Activated naive CD4-positive, alpha-beta T cell treated with anti-CD3 and anti-CD28 coated beads for 36 hours (primary cell): ENCODE results near the gene LRRC73. TPM values are rescaled to one million over a fixed set of nuclear protein-coding genes. Genes with fewer than 3 reads are reported as not detected.
"Not testable (repeated sequence)": the region's sequence is repeated elsewhere in the genome, so short reads cannot be mapped to it uniquely, and the experiment has no call there.

Experiments used
- CTCF ChIA-PET: fragments of 350-600 bp; sonication (Branson Sonifier 250); formaldehyde crosslinking; loops from one replicate; lab custom pipeline; 2021; ENCODE audit warnings: antibody characterized with exemption; lab: Charles Lee
- DNase-seq: peaks from one replicate; pipeline ENCODE4 v3.0.0-alpha.2; 2020
- H3K27ac Mint-ChIP-seq: one replicate; pipeline ENCODE4 v1.8.0; 2021; ENCODE audit warnings: mild to moderate bottlenecking, mixed read lengths
- H3K27me3 Mint-ChIP-seq: one replicate; pipeline ENCODE4 v1.8.0; 2021; ENCODE audit warnings: low read depth, mixed read lengths
- H3K36me3 Mint-ChIP-seq: one replicate; pipeline ENCODE4 v1.8.0; 2021; ENCODE audit warnings: low read depth, mixed read lengths
- H3K4me1 Mint-ChIP-seq: one replicate; pipeline ENCODE4 v1.8.0; 2021; ENCODE audit warnings: low read depth, mixed read lengths
- H3K4me3 Mint-ChIP-seq: one replicate; pipeline ENCODE4 v1.8.0; 2021; ENCODE audit warnings: mild to moderate bottlenecking, moderate library complexity, mixed read lengths
- H3K9me3 Mint-ChIP-seq: one replicate; pipeline ENCODE4 v1.8.0; 2021; ENCODE audit warnings: mixed read lengths
- intact Hi-C: fragments of 100-400 bp; cut with micrococcal nuclease; formaldehyde crosslinking; loops from one replicate; pipeline ENCODE4 v1.15.1; 2023
- total RNA-seq, 2 experiments: library from RNA; stranded (reverse); gene quantifications; one replicate each; pipeline ENCODE4 v1.2.3, GENCODE V29; 2021

LRRC73 gene
- total RNA-seq, 2 experiments from 2014 or later: 0.10 to 0.17 TPM

DNA sequence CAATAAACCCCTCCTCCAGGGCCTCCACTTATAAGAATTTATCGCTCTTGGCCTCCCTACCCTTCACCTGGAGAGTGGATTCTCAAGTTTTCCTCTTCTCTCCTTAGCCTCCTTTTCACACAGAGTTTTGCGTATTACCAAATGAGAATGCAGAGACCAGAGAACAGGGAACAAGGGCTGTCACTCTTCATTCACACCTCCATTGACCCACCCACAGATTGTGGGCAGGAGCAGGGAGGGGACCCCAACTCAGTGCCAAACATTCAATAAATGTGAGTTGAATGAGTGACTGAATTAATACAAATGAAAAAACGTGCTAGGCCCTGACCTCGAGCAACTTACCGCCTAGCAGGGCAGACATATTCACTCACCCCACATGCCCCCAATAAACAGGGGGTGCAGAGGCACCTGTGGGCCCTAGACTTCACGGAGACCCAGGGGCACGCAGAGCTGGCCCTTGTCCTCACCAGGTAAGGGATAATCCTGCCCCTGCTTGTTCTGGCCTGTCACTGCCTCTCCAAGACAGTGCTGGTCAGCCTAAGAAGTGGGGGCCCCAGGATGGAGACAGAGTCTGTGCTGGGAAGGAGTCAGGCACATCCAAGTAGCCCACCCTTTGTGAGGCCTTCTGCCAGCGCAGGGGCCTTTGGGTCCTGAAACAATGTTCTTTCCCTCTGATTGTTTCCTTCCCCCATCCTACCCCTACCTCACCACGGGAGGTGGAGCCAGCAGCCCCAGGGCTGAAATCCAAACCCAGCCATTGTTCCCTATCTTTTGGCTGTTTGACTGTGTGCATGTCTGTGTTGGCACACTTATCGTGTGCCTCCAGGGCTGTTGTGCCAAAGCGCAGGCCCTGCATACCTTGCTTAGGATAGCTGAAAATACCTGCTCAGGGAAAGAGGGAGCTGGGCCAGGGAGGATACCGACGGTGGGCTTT, 41.1 kb downstream of the LRRC73 start:
- Mint-ChIP-seq H3K27me3 (peaks cover 2% of the 10 kb centered on the region), H3K4me1 (no peaks in the 10 kb centered on the region), H3K4me3 (no peak overlapping the region), H3K36me3 (no peaks in the 10 kb centered on the region), H3K9me3 (no peaks in the 10 kb centered on the region), H3K27ac (no peak overlapping the region)
- intact Hi-C loops: no loop called here
- no peak for DNase-seq
- CTCF ChIA-PET: interaction anchor here (1.0 kb wide), 1 partner anchor 12 kb away, joined by 3 read pairs; no protein-coding TSS in a partner anchor

DNA sequence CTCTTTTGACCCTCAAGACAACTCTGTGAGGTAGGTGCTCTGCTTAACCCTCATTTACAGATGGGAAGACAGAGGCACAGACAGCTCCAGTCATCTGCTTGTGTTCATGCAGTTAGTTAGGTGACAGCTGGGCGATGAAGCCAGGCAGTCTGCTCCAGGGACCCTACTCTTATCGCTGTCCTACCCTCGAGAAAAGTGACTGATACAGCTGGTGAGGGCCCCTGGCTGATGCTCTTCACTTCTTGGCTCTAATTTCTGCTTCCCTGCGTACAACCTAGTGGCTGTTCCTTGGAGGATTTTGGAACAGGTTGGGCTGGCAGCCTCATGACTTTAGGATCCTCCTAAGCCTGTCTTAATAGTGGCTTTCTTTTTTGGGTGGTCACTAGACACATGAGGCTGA, 41.9 kb downstream of the LRRC73 start:
- H3K27ac Mint-ChIP-seq: no peak overlapping the region
- H3K9me3 Mint-ChIP-seq: no peaks in the 10 kb centered on the region
- H3K4me1 Mint-ChIP-seq: no peaks in the 10 kb centered on the region
- no peaks in the 10 kb centered on the region for H3K36me3 Mint-ChIP-seq
- DNase-seq: no peak
- H3K4me3 Mint-ChIP-seq: no peak overlapping the region
- CTCF ChIA-PET: no interaction called here
- intact Hi-C loops: no loop called here
- H3K27me3 Mint-ChIP-seq: peaks cover 4% of the 10 kb centered on the region

DNA sequence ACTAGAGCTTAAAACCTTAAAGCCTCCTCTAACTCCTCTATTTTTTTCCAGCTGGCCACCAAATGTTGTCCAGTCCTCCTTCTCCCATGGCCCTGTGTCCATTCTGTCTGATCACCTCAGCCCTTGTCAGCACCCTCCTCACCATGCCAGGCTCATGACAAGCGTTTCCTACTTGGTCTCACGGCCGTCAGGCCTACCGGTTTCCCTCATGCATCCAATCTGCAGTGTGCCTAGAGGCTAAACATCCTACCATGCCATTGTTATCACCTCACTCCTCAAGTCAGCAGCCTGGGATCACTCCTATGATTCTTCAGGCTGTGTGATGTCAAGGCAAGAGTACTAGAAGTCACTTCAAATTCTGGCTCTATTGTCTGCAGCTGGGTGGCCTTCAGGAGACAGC, 42.4 kb downstream of the LRRC73 start:
- H3K27ac Mint-ChIP-seq: no peak overlapping the region
- H3K9me3 Mint-ChIP-seq: no peaks in the 10 kb centered on the region
- no peak overlapping the region for H3K4me3 Mint-ChIP-seq
- CTCF ChIA-PET: no interaction called here
- DNase-seq: no peak
- H3K36me3 Mint-ChIP-seq: no peaks in the 10 kb centered on the region
- intact Hi-C loops: no loop called here
- peaks cover 7% of the 10 kb centered on the region for H3K27me3 Mint-ChIP-seq
- no peaks in the 10 kb centered on the region for H3K4me1 Mint-ChIP-seq

DNA sequence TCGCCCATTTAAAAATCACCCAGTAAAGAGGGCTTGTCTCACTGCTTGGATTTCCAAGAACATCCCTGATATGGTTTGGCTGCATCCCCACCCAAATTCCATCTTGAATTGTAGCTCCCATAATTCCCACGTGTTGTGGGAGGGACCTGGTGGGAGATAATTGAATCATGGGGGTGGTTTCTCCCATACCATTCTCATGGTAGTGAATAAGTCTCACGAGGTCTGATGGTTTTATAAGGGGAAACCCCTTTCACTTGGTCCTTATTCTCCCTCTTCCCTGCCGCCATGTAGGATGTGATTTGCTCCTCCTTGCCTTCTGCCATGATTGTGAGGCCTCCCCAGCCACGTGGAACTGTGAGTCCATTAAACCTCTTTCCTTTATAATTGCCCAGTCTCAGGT, 42.9 kb downstream of the LRRC73 start:
- H3K4me1 Mint-ChIP-seq, H3K4me3 Mint-ChIP-seq, H3K27ac Mint-ChIP-seq, H3K27me3 Mint-ChIP-seq, CTCF ChIA-PET, H3K9me3 Mint-ChIP-seq, DNase-seq, H3K36me3 Mint-ChIP-seq, intact Hi-C loops: not testable (repeated sequence)

DNA sequence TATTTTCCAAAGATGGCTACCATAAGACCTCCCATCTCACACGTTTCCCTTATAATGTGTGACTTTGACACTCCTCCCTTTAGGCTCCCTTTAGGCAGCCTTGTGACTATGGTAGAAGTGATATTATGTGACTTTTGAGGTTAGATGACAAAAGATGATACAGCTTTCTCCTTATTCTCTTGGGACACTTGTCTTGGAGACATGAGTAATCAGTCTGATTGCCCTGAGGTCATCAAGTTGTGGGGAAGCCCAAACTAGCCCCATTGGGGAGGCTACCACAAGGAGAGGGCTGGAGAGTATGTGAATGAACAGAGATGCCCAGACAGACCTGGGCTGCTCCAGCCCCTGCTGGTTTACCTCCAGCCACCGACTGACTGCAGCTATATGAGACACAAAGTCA, 44.2 kb downstream of the LRRC73 start:
- Mint-ChIP-seq H3K36me3 (no peaks in the 10 kb centered on the region), H3K27ac (no peak overlapping the region), H3K9me3 (no peaks in the 10 kb centered on the region), H3K4me1 (no peaks in the 10 kb centered on the region), H3K27me3 (peaks cover 14% of the 10 kb centered on the region), H3K4me3 (no peak overlapping the region)
- no peak for DNase-seq
- intact Hi-C loops: no loop called here
- CTCF ChIA-PET: no interaction called here

DNA sequence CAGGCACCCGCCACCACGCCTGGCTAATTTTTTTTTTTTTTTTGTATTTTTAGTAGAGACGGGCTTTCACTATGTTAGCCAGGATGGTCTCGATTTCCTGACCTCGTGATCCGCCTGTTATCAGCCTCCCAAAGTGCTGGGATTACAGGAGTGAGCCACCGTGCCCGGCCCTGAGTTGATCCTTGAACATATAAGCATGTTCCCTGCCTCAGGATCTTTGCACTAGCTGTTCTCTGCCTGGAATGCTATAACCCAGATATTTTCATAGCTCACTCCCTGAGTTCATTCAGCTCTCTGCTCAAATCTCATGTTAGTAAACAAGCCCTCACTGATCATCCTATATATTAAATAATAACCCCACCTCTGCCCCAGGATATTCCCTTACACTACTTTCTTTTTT, 45.8 kb downstream of the LRRC73 start:
- CTCF ChIA-PET: interaction anchor here (0.5 kb wide), 1 partner anchor 90 kb away, joined by 3 read pairs; no protein-coding TSS in a partner anchor
- H3K36me3 Mint-ChIP-seq: no peaks in the 10 kb centered on the region
- peaks cover 14% of the 10 kb centered on the region for H3K27me3 Mint-ChIP-seq
- no peaks in the 10 kb centered on the region for H3K4me1 Mint-ChIP-seq
- H3K27ac Mint-ChIP-seq: no peak overlapping the region
- intact Hi-C loops: no loop called here
- no peaks in the 10 kb centered on the region for H3K9me3 Mint-ChIP-seq
- H3K4me3 Mint-ChIP-seq: no peak overlapping the region
- no peak for DNase-seq

DNA sequence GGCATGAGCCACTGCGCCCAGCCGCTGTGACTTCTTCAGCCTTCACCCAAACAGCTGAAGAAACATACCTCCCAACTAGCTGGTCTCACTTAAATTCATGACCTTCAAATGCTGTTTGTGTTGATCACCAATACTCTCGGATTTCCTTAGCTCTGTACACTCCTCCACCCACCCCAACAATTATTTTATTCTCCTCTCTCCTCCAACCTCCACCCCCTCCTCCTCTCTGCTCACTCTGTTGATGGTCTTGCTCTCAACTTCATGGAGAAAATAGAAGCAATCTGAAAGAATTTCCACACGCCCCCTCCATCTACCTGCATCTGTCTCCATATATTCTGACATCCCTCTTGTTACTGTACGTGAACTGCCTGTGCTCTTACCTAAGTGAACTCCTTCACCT, 48.2 kb downstream of the LRRC73 start:
- intact Hi-C loops: no loop called here

DNA sequence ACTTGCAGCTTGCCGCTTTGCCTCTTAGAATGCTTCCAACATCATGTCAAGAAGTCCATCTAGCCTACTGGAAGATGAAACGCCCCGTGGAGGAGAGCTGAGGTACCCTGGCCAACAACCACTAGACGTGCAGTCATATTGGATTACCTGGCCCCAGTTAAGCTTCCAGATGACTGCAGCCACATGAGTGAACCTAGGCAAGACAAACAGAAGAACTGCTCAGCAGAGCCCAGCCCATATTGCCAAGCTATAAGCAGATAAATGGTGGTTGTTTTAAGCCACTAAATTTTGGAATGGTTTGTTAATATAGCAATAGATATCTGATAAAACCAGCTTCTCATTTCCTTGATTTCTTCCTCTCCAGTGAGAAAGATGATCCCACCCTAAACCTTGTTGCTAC, 50.1 kb downstream of the LRRC73 start:
- Mint-ChIP-seq H3K36me3 (no peaks in the 10 kb centered on the region), H3K4me3 (no peak overlapping the region), H3K9me3 (no peaks in the 10 kb centered on the region), H3K4me1 (peaks cover 8% of the 10 kb centered on the region), H3K27ac (no peak overlapping the region), H3K27me3 (peaks cover 16% of the 10 kb centered on the region)
- no peak for DNase-seq
- CTCF ChIA-PET: interaction anchor here (1.2 to 9.7 kb wide), 3 partner anchors 34 to 48 kb away, joined by 3 to 69 read pairs (median 6); partner anchors contain the start of gene LRRC73
- intact Hi-C loops: no loop called here

More for the DNA sequence above, 48.2 kb downstream of the LRRC73 start:
- H3K4me1 Mint-ChIP-seq: no peaks in the 10 kb centered on the region
- no peaks in the 10 kb centered on the region for H3K36me3 Mint-ChIP-seq
- no peak overlapping the region for H3K27ac Mint-ChIP-seq
- H3K27me3 Mint-ChIP-seq: peaks cover 15% of the 10 kb centered on the region
- CTCF ChIA-PET: interaction anchor here (1.0 to 1.4 kb wide), 2 partner anchors 11 to 44 kb away, joined by 3 to 4 read pairs; no protein-coding TSS in a partner anchor
- no peak for DNase-seq
- H3K4me3 Mint-ChIP-seq: no peak overlapping the region
- H3K9me3 Mint-ChIP-seq: no peaks in the 10 kb centered on the region

DNA sequence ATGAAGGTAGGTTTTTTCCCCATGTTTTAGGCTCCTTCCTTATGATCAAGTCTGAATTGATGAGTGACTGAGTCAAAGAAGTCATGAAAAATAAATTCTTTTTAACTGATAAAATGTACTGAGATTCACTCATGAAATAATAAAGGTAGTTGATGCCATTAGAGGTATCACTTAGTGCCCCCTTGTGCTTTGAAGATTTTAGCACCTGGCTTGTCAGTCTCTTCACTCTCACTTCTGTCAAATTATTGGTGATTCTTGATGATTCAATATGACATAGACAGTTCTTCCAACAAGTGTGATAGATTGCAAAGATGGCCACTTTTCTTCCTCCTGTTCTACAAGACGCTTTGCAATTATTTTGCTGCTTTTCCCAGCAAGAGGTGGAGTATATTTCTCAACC, 50.6 kb downstream of the LRRC73 start:
- H3K27ac Mint-ChIP-seq: no peak overlapping the region
- intact Hi-C loops: no loop called here
- no peaks in the 10 kb centered on the region for H3K36me3 Mint-ChIP-seq
- no peak overlapping the region for H3K4me3 Mint-ChIP-seq
- H3K4me1 Mint-ChIP-seq: peaks cover 8% of the 10 kb centered on the region
- no peak for DNase-seq
- CTCF ChIA-PET: interaction anchor here (1.2 to 9.7 kb wide), 3 partner anchors 34 to 48 kb away, joined by 3 to 69 read pairs (median 6); partner anchors contain the start of gene LRRC73
- peaks cover 16% of the 10 kb centered on the region for H3K27me3 Mint-ChIP-seq
- no peaks in the 10 kb centered on the region for H3K9me3 Mint-ChIP-seq

DNA sequence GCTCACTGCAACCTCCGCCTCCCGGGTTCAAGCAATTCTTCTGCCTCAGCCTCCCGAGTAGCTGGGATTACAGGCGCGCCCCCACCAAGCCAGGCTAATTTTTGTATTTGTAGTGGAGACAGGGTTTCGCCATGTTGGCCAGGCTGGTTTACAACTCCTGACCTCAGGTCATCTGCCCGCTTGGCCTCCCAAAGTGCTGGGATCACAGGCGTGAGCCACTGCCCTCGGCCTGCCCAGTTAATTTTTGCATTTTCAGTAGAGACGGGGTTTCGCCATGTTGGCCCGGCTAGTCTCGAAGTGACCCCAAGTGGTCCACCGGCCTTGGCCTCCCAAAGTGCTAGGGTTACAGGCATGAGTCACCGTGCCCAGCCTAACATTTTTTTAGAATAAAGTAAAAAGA, 52.0 kb downstream of the LRRC73 start:
- DNase-seq, H3K9me3 Mint-ChIP-seq, H3K36me3 Mint-ChIP-seq, H3K27ac Mint-ChIP-seq, H3K4me1 Mint-ChIP-seq, H3K4me3 Mint-ChIP-seq, intact Hi-C loops: not testable (repeated sequence)
- peaks cover 13% of the 10 kb centered on the region for H3K27me3 Mint-ChIP-seq
- CTCF ChIA-PET: interaction anchor here (9.7 kb wide), 1 partner anchor 50 kb away, joined by 69 read pairs; the partner anchor contains the start of gene LRRC73

DNA sequence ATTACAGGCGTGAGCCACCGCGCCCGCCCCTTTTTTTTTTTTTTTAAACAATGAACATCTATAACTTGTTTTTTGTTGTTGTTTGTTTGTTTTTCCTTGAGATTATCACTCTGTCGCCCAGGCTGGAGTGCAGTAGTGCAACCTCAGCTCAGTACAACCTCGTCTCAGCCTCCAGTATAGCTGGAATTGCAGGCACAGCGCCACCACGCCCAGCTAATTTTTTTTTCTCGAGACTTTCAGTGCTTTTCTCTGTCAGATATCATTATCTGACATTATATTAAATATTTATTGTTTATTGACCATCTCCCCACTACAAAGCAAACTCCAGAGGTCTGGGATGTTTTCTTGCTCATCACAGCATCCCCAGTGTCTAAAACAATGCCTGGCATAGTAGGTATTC, 52.5 kb downstream of the LRRC73 start:
- H3K27ac Mint-ChIP-seq: no peak overlapping the region
- DNase-seq: no peak
- CTCF ChIA-PET: interaction anchor here (1.2 to 9.7 kb wide), 2 partner anchors 12 to 50 kb away, joined by 3 to 69 read pairs; partner anchors contain the start of gene LRRC73
- H3K36me3 Mint-ChIP-seq: no peaks in the 10 kb centered on the region
- H3K27me3 Mint-ChIP-seq: peaks cover 11% of the 10 kb centered on the region
- intact Hi-C loops: no loop called here
- peaks cover 8% of the 10 kb centered on the region for H3K4me1 Mint-ChIP-seq
- no peaks in the 10 kb centered on the region for H3K9me3 Mint-ChIP-seq
- no peak overlapping the region for H3K4me3 Mint-ChIP-seq
